Prostate gland (tissue), 2 donors: Measurements from ENCODE around the gene FAM222A. TPM values are rescaled to one million over a fixed set of nuclear protein-coding genes. Genes with fewer than 3 reads are reported as not detected.
A peak's percentile ranks its signal among the peaks of the same experiment; 100 is the strongest.
"Not testable (repeated sequence)": the region's sequence is repeated elsewhere in the genome, so short reads cannot be mapped to it uniquely, and the experiment has no call there.

ENCODE experiments used
- DNase-seq: peaks from one replicate; pipeline ENCODE4 v3.0.0-alpha.2; 2019; ENCODE audit warnings: low spot score
- H3K27ac ChIP-seq, 2 donors: fragments of 200-600 bp; sonication (generic); 2 replicates each; pipeline ENCODE4 v1.5.1; 2017 to 2019
- H3K27me3 ChIP-seq: fragments of 200-600 bp; sonication (generic); replicated peaks from 2 replicates; pipeline ENCODE4 v1.5.1; 2019; ENCODE audit not compliant: insufficient read depth
- H3K36me3 ChIP-seq, 2 donors: fragments of 200-600 bp; sonication (generic); 1 replicate in 1 of 2; 2 replicates in 1 of 2; pipeline versions ENCODE4 v1.5.1 to v1.8.1; 2017 to 2019
- H3K4me1 ChIP-seq: fragments of 200-600 bp; sonication (generic); replicated peaks from 2 replicates; pipeline ENCODE4 v1.5.1; 2019
- H3K4me3 ChIP-seq, 2 donors: fragments of 200-600 bp; sonication (generic); 2 replicates each; pipeline ENCODE4 v1.5.1; 2017 to 2019
- H3K9me3 ChIP-seq: fragments of 200-600 bp; sonication (generic); 2 replicates; pipeline ENCODE4 v1.5.1; 2017
- POLR2A ChIP-seq: fragments of 450-650 bp; IDR thresholded peaks from one replicate; pipeline ENCODE4 v1.6.1; 2016; ENCODE audit warnings: antibody characterized with exemption, mild to moderate bottlenecking
- POLR2AphosphoS5 ChIP-seq: sonication (generic); formaldehyde crosslinking; IDR thresholded peaks from one replicate; pipeline ENCODE4 v1.6.1; 2017; ENCODE audit warnings: antibody characterized with exemption
- WGBS: methylation state at CpG from one replicate; pipeline ENCODE4 v1.1.5; 2018; 5-methylcytosine and 5-hydroxymethylcytosine counted together
- intact Hi-C: fragments of 100-400 bp; cut with DNase I; formaldehyde crosslinking; loops from one replicate; pipeline ENCODE4 v1.14.2; 2022
- total RNA-seq, 2 donors: library from RNA; depleted of rRNA; stranded (reverse); fragments of >200 nt; gene quantifications; one replicate each; pipeline ENCODE4 v1.1.0, GENCODE V29; 2016
- TF ChIP-seq, protein P1 (sequence below), 4 experiments: fragments of 200-600 bp in 2 of 4; fragments of 450-650 bp in 2 of 4; sonication (generic) in 2 of 4; IDR thresholded peaks; 1 replicate in 3 of 4; 2 replicates in 1 of 4; pipeline ENCODE4 v1.5.1; 2016 to 2019; ENCODE audit warnings: antibody characterized with exemption in 4 of 4, mild to moderate bottlenecking in 2 of 4, moderate library complexity in 2 of 4

The FAM222A gene
- total RNA-seq, 2 donors from 2014 or later = 2.0 to 52.3 TPM

DNA sequence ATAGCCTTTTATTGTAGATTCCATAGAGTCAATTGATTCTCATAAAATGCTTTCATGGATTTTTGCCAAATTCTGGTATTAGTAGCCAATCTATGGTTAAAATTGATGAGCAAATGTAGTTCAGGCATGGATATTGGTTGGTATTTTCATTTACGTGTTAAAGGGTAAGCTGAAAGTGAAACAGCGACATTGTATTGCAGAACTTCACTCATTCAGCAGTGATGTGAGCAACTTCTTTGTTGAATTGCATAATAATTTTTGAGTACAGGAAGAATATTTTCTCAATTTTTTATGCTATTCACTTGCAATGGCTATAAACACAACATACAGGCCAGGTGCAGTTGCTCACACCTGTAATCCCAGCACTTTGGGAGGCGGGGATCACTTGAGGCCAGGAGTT is 24.2 kb upstream of the FAM222A start:
- Histone ChIP-seq H3K27ac (no peak overlapping the region), H3K4me3 (no peak overlapping the region), H3K4me1 (peaks cover 2% of the 10 kb centered on the region), H3K9me3 (no peaks in the 10 kb centered on the region), H3K36me3 (no peaks in the 10 kb centered on the region), H3K27me3 (no peaks in the 10 kb centered on the region)
- 97% methylated on average over 3 of the region's 3 CpGs for WGBS
- intact Hi-C loops = no loop called here
- DNase-seq = no peak
- TF ChIP-seq, protein P1, sequence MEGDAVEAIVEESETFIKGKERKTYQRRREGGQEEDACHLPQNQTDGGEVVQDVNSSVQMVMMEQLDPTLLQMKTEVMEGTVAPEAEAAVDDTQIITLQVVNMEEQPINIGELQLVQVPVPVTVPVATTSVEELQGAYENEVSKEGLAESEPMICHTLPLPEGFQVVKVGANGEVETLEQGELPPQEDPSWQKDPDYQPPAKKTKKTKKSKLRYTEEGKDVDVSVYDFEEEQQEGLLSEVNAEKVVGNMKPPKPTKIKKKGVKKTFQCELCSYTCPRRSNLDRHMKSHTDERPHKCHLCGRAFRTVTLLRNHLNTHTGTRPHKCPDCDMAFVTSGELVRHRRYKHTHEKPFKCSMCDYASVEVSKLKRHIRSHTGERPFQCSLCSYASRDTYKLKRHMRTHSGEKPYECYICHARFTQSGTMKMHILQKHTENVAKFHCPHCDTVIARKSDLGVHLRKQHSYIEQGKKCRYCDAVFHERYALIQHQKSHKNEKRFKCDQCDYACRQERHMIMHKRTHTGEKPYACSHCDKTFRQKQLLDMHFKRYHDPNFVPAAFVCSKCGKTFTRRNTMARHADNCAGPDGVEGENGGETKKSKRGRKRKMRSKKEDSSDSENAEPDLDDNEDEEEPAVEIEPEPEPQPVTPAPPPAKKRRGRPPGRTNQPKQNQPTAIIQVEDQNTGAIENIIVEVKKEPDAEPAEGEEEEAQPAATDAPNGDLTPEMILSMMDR (IDR thresholded peaks at IDR 0.05) = no peak
- TF ChIP-seq POLR2AphosphoS5 (no peak), POLR2A (no peak)

GRCh38 chr12:109693160-109693559 is 20.5 kb upstream of the FAM222A start:
- Histone ChIP-seq H3K4me1 (peaks cover 2% of the 10 kb centered on the region), H3K4me3 (no peak overlapping the region), H3K27ac (no peak overlapping the region), H3K36me3 (no peaks in the 10 kb centered on the region), H3K27me3 (no peaks in the 10 kb centered on the region), H3K9me3 (no peaks in the 10 kb centered on the region)
- intact Hi-C loops = no loop called here
- 41% methylated on average over 1 of the region's 1 CpG for WGBS
- no peak for TF ChIP-seq POLR2A
- TF ChIP-seq, protein P1 (IDR thresholded peaks at IDR 0.05) = no peak
- no peak for TF ChIP-seq POLR2AphosphoS5
- no peak for DNase-seq

GRCh38 chr12:109693653-109694600 is 19.7 kb upstream of the FAM222A start:
- H3K27ac ChIP-seq = no peak overlapping the region
- no peaks in the 10 kb centered on the region for H3K9me3 ChIP-seq
- no peak overlapping the region for H3K4me3 ChIP-seq
- H3K4me1 ChIP-seq = peaks cover 2% of the 10 kb centered on the region
- intact Hi-C loops = no loop called here
- DNase-seq = peak; percentile 33
- H3K27me3 ChIP-seq = no peaks in the 10 kb centered on the region
- TF ChIP-seq POLR2AphosphoS5 = no peak
- no peak for TF ChIP-seq POLR2A
- TF ChIP-seq, protein P1 (IDR thresholded peaks at IDR 0.05) = no peak
- no peaks in the 10 kb centered on the region for H3K36me3 ChIP-seq
- 25% methylated on average over 11 of the region's 11 CpGs for WGBS

- H3K27ac ChIP-seq, H3K4me1 ChIP-seq, H3K36me3 ChIP-seq, H3K4me3 ChIP-seq, intact Hi-C loops, H3K9me3 ChIP-seq, DNase-seq, H3K27me3 ChIP-seq: not testable (repeated sequence)
- WGBS = 69% methylated on average over 6 of the region's 6 CpGs
These were observed 19.0 kb upstream of the FAM222A start for GRCh38 chr12:109694629-109695028.

DNA sequence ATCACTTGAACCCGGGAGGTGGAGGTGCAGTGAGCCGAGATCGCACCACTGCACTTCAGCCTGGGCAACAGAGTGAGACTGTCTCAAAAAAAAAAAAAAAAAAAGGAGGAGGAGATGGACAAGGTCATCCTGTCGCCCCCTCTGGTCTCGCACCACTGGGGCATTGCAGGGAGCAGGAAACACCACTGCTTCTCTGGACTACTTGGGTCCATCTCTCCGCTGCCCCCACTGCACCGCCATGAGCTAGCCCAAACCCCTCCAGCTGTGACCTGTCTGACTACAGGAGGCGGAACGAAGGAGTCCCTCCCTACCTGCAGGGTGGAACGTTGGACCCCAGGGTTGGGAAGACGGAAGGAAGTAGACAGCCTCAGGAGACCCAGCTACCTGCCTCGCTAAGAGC is 18.2 kb upstream of the FAM222A start:
- DNase-seq = no peak
- H3K36me3 ChIP-seq = no peaks in the 10 kb centered on the region
- intact Hi-C loops = no loop called here
- H3K4me1 ChIP-seq = peaks cover 2% of the 10 kb centered on the region
- TF ChIP-seq POLR2AphosphoS5 = no peak
- TF ChIP-seq, protein P1 (IDR thresholded peaks at IDR 0.05) = no peak
- no peak for TF ChIP-seq POLR2A
- H3K9me3 ChIP-seq = no peaks in the 10 kb centered on the region
- no peak overlapping the region for H3K4me3 ChIP-seq
- H3K27me3 ChIP-seq = no peaks in the 10 kb centered on the region
- H3K27ac ChIP-seq = peak overlapping the region in 1 of 2 donors; percentile 63
- 40% methylated on average over 12 of the region's 12 CpGs for WGBS
